DMS 273 (cell line): ENCODE measurements around the gene SUN1.
A peak's percentile ranks its signal among the peaks of the same experiment; 100 is the strongest.

Experiments
- DNase-seq: peaks from one replicate; lab custom pipeline; 2025; ENCODE audit not compliant: unreplicated experiment; lab: John Stamatoyannopoulos, UW

SUN1 gene

DNA sequence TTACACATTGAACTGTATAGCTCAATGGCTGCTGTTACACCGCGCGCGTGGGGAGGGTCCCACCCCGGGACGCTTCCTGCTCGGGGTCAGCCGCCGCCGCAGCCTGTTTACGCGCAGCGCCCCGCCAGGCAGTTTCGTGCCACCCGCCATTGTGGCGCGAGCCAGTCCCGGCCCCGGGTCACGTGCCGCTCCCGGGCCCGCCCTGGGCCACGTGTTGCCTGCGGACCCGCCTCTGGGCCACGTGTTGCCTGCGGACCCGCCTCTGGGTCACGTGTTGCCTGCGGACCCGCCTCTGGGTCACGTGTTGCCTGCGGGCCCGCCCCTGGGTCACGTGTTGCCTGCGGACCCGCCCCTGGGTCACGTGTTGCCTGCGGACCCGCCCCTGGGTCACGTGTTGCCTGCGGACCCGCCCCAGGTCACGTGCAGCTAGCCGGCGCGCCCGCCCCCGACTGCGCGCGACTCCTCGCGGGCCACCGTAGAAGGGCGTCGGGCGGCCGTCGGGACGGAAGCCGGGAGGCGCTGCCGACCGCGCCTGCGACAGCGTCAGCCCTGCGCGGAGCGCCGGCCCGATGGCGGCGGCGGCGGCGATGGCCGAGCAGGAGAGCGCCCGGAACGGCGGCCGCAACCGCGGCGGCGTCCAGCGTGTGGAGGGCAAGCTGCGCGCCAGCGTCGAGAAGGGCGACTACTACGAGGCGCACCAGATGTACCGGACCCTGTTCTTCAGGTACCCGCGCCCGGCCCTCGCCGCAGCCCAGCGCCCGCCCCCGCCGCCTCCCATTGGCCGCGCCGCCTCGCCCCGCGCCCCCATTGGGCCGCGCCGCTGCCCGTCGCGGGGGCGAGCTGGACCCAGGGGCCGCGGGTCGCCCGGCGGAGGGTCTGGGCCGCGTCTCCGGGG lies 44.0 kb downstream of the SUN1 start, which contains the start of gene GET4:
Gene GET4, plus strand, starts transcription at position 478 of the 895 bp plus-strand sequence. Its CDS starts 92 bp downstream, at position 570.
- DNase-seq = peak; percentile 100

GRCh38 chr7:876972-877311 lies 44.7 kb downstream of the SUN1 start:
- peak; percentile 84 for DNase-seq

DNA sequence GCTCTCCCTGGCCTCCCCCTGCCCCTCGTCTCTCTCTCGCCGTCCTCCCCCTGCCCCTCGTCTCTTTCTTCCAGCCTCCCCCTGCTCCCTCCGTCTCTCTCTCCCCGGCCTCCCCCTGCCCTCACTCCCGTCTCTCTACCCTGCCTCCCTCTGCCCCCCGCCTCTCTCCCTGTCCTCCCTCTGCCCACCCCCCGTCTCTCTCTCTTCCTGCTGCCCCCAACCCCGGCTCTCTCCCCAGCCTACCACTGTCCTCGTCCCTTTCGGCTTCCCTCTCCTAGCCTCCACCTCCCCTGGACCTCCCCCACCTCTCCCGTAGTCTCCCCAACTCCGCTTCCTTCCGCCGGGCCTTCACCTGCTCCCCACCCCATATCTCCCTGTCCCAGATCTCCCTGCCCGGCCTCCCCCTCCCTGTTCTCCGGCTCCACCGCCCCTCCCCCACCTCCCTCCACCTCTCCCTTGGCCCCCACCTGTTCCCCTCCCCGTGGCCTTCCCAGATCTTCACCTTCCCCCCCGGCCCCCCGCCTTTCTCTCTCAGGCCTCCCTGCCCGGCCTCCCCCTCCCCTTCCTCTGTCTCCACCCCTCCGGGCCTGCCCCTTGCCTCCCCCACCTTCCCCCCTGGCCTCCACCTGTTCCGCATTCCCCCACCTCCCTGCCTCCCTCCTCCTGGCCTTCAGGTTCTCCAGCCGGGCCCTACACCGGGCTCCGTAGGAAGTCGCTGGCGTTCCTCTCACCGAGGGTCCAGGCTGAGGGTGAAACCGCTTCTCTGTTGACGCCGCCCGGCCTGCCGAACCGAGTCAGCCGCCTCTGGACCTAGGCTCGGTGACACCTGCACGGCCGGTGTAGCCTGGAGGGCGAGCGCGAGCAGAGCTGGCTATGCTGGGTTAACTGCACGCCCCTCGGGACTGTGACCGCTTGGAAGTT lies 45.3 kb downstream of the SUN1 start:
- peak; percentile 63 for DNase-seq

- DNase-seq = no peak
Observed at GRCh38 chr7:879093-879492, 46.8 kb downstream of the SUN1 start.

DNA sequence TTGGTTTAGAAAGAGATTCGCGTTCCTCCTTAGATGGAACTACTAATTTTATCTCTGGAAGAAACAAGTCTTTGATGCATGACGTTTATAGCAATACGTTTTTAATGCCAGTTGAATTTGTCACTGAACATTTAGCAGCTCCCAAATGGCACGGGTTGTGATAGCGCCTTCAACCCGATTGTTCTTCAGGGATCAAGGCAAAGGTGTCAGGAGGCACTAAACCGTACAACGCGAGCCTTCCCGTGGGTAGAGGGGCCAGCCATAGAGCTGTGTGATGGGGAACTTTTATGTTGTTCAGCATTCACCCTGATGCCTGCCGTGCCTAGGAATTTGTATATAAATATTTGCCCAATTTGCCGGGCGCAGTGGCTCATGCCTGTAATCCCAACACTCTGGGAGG lies 47.4 kb downstream of the SUN1 start:
- DNase-seq = no peak

- DNase-seq = no peak
Observed at GRCh38 chr7:880450-880849, 48.2 kb downstream of the SUN1 start.

DNA sequence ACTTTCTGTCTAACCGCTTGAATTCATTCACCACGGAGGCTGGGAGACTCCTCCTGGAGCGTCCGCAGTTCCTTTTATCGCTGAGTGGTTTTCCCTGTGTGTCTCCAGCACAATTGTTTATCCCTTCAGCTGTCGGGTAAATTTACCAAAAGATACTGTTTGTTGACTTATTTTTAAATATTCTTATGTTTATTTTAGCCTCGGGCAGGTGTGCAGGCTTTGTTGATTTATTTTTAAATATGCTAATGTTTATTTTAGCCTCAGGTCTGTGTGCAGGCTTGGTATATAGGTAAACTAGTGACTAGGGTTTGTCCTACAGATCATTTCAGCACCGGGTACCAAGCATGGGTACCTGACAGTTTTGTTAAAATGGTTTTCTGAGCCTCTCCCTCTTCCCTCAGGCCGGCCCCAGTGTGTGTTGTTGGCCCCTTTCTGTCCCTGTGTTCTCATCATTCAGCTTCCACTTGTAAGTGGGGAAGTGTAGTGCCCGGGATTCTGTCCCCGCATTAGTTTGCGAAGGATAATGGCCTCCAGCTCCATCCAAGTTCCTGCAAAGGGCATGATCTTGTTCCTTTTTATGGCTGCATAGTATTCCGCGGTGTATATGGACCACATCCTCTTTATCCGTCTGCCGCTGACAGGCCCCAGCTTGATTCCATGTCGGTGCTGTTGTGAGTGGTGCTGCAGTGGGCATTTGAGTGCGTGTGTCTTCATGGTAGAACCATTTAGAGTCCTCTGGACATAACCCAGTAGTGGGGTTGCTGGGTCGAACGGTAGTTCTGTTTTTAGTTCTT lies 49.4 kb downstream of the SUN1 start:
- DNase-seq = no peak

DNA sequence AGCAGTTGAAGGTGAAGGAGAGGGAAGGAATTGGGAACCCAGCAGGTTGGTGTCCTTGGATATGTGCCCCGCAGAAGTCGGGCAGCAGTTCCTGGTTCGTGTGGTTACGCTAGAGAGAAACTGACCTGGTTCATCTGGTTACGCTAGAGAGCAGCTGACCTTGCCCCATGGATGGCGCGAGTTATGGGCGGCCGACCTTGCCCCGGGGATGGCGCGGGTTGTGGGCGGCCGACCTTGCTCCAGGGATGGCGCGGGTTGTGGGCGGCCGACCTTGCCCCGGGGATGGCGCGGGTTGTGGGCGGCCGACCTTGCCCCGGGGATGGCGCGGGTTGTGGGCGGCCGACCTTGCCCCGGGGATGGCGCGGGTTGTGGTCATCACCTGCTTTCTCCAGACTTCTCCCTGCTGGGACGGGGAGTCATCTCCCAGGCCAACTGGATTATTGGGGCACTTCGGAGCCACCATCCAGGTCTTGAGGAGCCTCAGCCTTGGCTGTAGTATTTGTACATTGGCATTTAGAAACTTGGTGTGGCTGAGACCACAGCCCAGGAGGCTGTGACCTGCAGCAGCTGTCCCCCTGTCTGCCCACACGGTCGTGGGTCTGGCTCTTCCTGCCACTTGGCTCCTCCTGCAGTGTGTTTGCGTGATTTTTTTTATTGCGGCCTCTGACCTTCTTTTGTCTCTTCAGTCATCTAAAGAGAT lies 50.2 kb downstream of the SUN1 start:
- DNase-seq = no peak

GRCh38 chr7:883055-884021 lies 51.1 kb downstream of the SUN1 start:
- DNase-seq = no peak

- DNase-seq = no peak
Observed at GRCh38 chr7:884191-885003, 52.1 kb downstream of the SUN1 start.

DNA sequence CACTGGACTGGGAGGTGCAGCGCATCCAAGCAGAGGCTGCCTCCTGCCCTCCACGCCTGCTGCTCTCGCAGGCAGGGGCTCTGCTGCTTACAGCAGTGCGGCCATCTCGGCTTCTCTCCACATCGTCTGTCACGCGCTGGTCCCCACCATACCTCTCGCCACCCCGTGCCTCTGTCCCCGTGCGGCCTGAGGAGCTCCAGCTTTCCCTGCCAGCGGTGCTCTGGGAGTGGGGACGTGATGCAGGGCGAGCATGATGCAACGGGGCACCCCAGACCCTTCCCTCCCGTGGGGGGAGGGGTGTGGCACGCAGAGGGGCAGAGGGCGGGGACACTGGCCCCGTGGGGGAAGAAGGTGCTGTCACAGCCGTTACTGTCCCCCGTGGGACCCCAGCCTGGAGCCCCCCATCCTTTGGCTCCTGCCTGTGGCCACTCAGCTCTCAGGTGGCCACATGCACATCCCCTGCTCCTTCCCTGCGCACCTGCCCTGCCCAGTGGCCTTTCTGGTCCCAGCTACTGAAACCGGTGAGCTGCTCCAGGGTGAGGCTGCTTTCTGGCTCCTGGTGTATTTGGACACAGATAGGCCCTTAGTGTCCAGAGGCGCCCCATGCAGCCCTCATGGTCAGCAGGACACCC lies 53.1 kb downstream of the SUN1 start:
- DNase-seq = no peak

DNA sequence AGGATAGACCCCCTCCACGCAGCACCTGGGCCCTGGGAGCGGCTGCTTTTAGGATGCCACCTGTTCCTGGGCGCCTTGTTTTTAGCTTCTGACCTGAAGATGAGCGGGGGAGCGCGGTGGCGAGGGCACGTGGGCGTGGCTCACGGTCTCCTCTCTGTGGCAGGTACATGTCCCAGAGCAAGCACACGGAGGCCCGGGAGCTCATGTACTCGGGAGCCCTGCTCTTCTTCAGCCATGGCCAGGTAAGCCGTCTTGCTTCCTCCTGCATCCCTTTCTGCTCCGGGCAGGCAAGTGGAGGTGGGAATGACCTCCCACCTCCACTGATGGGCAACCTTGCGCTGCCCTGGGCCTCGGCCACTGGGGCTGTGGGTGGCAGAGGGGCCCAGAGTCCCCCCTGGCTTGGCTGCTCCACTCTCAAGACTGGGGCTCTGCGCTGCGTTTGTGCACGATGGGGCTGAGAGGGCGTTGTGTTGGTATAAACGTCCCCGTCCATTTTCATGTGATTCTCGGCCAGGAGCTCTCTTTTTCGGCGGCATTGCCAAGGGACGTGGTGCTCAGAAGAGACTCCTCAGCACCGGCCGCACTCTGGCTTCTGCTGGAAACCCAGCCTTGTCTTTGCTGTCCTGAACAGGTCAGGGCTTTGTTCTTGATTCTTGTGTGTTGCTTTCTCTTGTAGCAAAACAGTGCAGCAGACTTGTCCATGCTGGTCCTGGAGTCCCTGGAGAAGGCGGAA lies 53.8 kb downstream of the SUN1 start:
- no peak for DNase-seq

DNA sequence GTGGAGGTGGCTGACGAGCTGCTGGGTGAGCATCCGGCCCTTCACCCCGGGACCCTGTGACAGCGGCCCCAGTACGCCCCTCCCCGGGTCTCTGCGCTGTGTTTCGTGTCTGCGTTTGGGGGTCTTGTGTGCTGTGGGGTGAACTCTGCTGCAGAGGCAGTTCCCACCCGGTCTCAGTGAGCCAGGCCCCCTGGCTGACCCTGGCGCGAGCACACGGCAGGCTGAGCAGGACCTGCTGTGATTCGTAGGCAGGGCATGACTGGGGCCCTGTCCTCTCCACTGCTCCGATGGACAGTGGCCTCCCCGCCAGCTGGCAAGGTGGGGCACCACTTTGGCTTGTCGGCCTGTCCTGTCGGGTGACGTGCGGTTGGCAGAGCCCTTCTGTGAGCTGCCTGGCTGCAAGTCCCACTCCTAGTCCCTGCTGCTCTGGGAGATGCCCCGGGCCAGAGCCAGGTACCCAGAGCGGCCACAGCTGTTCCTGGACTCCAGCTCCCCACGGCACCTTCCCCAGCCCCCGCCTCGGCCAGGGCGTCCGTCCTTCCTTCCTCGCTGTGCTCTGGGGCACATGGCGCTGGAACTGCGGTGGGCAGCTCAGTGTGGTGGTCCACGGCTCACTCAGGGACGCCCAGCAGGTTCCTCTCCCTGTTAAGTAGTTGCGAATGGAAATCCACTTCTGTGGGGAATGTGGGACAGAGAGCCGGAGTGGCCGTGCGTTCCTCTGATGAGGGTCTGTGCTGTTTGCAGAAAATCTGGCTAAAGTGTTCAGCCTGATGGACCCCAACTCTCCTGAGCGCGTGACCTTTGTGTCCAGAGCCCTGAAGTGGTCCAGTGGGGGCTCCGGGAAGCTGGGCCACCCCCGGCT lies 54.6 kb downstream of the SUN1 start:
- DNase-seq = no peak

- no peak for DNase-seq
Observed at GRCh38 chr7:887488-887820, 55.2 kb downstream of the SUN1 start.

- DNase-seq = no peak
Observed at GRCh38 chr7:888081-889024, 56.1 kb downstream of the SUN1 start.

- DNase-seq = no peak
Observed at GRCh38 chr7:889025-889390, 56.7 kb downstream of the SUN1 start.
